Measurements from ENCODE around the gene CNTN1.
"Not testable (repeated sequence)": the region's sequence is repeated elsewhere in the genome, so short reads cannot be mapped to it uniquely, and the experiment has no call there.

CNTN1 gene

GRCh38 chr12:40735551-40736230, 43.5 kb downstream of the CNTN1 start:
- H3K36me3 ChIP-seq (ENCODE audit: control insufficient read depth in 1 of 2, insufficient read depth in 2 of 2, low read length in 2 of 2): no peaks in the 10 kb centered on the region
- no peaks in the 10 kb centered on the region for H3K4me1 ChIP-seq (ENCODE audit: control insufficient read depth in 1 of 2, insufficient read depth in 2 of 2, low read length in 2 of 2)
- H3K27ac ChIP-seq (ENCODE audit: low read length): no peak overlapping the region
- H3K9me3 ChIP-seq (ENCODE audit: control insufficient read depth in 1 of 2, low read length in 2 of 2): no peaks in the 10 kb centered on the region
- no peak overlapping the region for H3K4me3 ChIP-seq (ENCODE audit: low read depth in 1 of 2, low read length in 2 of 2)
- H3K27me3 ChIP-seq (ENCODE audit: low read depth, low read length): no peaks in the 10 kb centered on the region

- not testable (repeated sequence) for H3K27me3 ChIP-seq (ENCODE audit: low read depth, low read length); H3K4me3 ChIP-seq (ENCODE audit: low read depth in 1 of 2, low read length in 2 of 2); H3K27ac ChIP-seq (ENCODE audit: low read length); H3K36me3 ChIP-seq (ENCODE audit: control insufficient read depth in 1 of 2, insufficient read depth in 2 of 2, low read length in 2 of 2); H3K4me1 ChIP-seq (ENCODE audit: control insufficient read depth in 1 of 2, insufficient read depth in 2 of 2, low read length in 2 of 2); H3K9me3 ChIP-seq (ENCODE audit: control insufficient read depth in 1 of 2, low read length in 2 of 2)
Measured at GRCh38 chr12:40737416-40737815, 45.2 kb downstream of the CNTN1 start.

- Histone ChIP-seq H3K27ac (ENCODE audit: low read length) (no peak overlapping the region), H3K36me3 (ENCODE audit: control insufficient read depth in 1 of 2, insufficient read depth in 2 of 2, low read length in 2 of 2) (no peaks in the 10 kb centered on the region), H3K4me3 (ENCODE audit: low read depth in 1 of 2, low read length in 2 of 2) (no peak overlapping the region), H3K4me1 (ENCODE audit: control insufficient read depth in 1 of 2, insufficient read depth in 2 of 2, low read length in 2 of 2) (no peaks in the 10 kb centered on the region), H3K27me3 (ENCODE audit: low read depth, low read length) (no peaks in the 10 kb centered on the region), H3K9me3 (ENCODE audit: control insufficient read depth in 1 of 2, low read length in 2 of 2) (no peaks in the 10 kb centered on the region)
Measured at GRCh38 chr12:40738856-40739255, 46.6 kb downstream of the CNTN1 start.

- H3K9me3 ChIP-seq (ENCODE audit: control insufficient read depth in 1 of 2, low read length in 2 of 2): no peaks in the 10 kb centered on the region
- H3K27me3 ChIP-seq (ENCODE audit: low read depth, low read length): no peaks in the 10 kb centered on the region
- no peak overlapping the region for H3K27ac ChIP-seq (ENCODE audit: low read length)
- H3K36me3 ChIP-seq (ENCODE audit: control insufficient read depth in 1 of 2, insufficient read depth in 2 of 2, low read length in 2 of 2): no peaks in the 10 kb centered on the region
- no peaks in the 10 kb centered on the region for H3K4me1 ChIP-seq (ENCODE audit: control insufficient read depth in 1 of 2, insufficient read depth in 2 of 2, low read length in 2 of 2)
- H3K4me3 ChIP-seq (ENCODE audit: low read depth in 1 of 2, low read length in 2 of 2): no peak overlapping the region
Measured at GRCh38 chr12:40742041-40742440, 49.8 kb downstream of the CNTN1 start.

- no peaks in the 10 kb centered on the region for H3K4me1 ChIP-seq (ENCODE audit: control insufficient read depth in 1 of 2, insufficient read depth in 2 of 2, low read length in 2 of 2)
- no peaks in the 10 kb centered on the region for H3K9me3 ChIP-seq (ENCODE audit: control insufficient read depth in 1 of 2, low read length in 2 of 2)
- H3K36me3 ChIP-seq (ENCODE audit: control insufficient read depth in 1 of 2, insufficient read depth in 2 of 2, low read length in 2 of 2): no peaks in the 10 kb centered on the region
- H3K27ac ChIP-seq (ENCODE audit: low read length): no peak overlapping the region
- no peaks in the 10 kb centered on the region for H3K27me3 ChIP-seq (ENCODE audit: low read depth, low read length)
- no peak overlapping the region for H3K4me3 ChIP-seq (ENCODE audit: low read depth in 1 of 2, low read length in 2 of 2)
Measured at GRCh38 chr12:40745386-40745785, 53.1 kb downstream of the CNTN1 start.

GRCh38 chr12:40749863-40750262, 57.6 kb downstream of the CNTN1 start:
- Histone ChIP-seq H3K27me3 (ENCODE audit: low read depth, low read length) (no peaks in the 10 kb centered on the region), H3K36me3 (ENCODE audit: control insufficient read depth in 1 of 2, insufficient read depth in 2 of 2, low read length in 2 of 2) (no peaks in the 10 kb centered on the region), H3K27ac (ENCODE audit: low read length) (no peak overlapping the region), H3K4me1 (ENCODE audit: control insufficient read depth in 1 of 2, insufficient read depth in 2 of 2, low read length in 2 of 2) (no peaks in the 10 kb centered on the region), H3K4me3 (ENCODE audit: low read depth in 1 of 2, low read length in 2 of 2) (no peak overlapping the region), H3K9me3 (ENCODE audit: control insufficient read depth in 1 of 2, low read length in 2 of 2) (no peaks in the 10 kb centered on the region)

- H3K36me3 ChIP-seq (ENCODE audit: control insufficient read depth in 1 of 2, insufficient read depth in 2 of 2, low read length in 2 of 2): no peaks in the 10 kb centered on the region
Measured at GRCh38 chr12:40752011-40752410, 59.8 kb downstream of the CNTN1 start.

GRCh38 chr12:40760821-40761220, 68.6 kb downstream of the CNTN1 start:
- no peak overlapping the region for H3K27ac ChIP-seq (ENCODE audit: low read length)
- no peaks in the 10 kb centered on the region for H3K27me3 ChIP-seq (ENCODE audit: low read depth, low read length)
- H3K36me3 ChIP-seq (ENCODE audit: control insufficient read depth in 1 of 2, insufficient read depth in 2 of 2, low read length in 2 of 2): no peaks in the 10 kb centered on the region
- H3K4me3 ChIP-seq (ENCODE audit: low read depth in 1 of 2, low read length in 2 of 2): no peak overlapping the region
- H3K9me3 ChIP-seq (ENCODE audit: control insufficient read depth in 1 of 2, low read length in 2 of 2): no peaks in the 10 kb centered on the region
- H3K4me1 ChIP-seq (ENCODE audit: control insufficient read depth in 1 of 2, insufficient read depth in 2 of 2, low read length in 2 of 2): no peaks in the 10 kb centered on the region

More at GRCh38 chr12:40752011-40752410, 59.8 kb downstream of the CNTN1 start:
- Histone ChIP-seq H3K27me3 (ENCODE audit: low read depth, low read length) (no peaks in the 10 kb centered on the region), H3K27ac (ENCODE audit: low read length) (no peak overlapping the region), H3K4me3 (ENCODE audit: low read depth in 1 of 2, low read length in 2 of 2) (no peak overlapping the region), H3K4me1 (ENCODE audit: control insufficient read depth in 1 of 2, insufficient read depth in 2 of 2, low read length in 2 of 2) (no peaks in the 10 kb centered on the region), H3K9me3 (ENCODE audit: control insufficient read depth in 1 of 2, low read length in 2 of 2) (no peaks in the 10 kb centered on the region)

GRCh38 chr12:40762072-40762471, 69.8 kb downstream of the CNTN1 start:
- Histone ChIP-seq H3K36me3 (ENCODE audit: control insufficient read depth in 1 of 2, insufficient read depth in 2 of 2, low read length in 2 of 2) (no peaks in the 10 kb centered on the region), H3K4me3 (ENCODE audit: low read depth in 1 of 2, low read length in 2 of 2) (no peak overlapping the region), H3K27ac (ENCODE audit: low read length) (no peak overlapping the region), H3K9me3 (ENCODE audit: control insufficient read depth in 1 of 2, low read length in 2 of 2) (no peaks in the 10 kb centered on the region), H3K4me1 (ENCODE audit: control insufficient read depth in 1 of 2, insufficient read depth in 2 of 2, low read length in 2 of 2) (no peaks in the 10 kb centered on the region), H3K27me3 (ENCODE audit: low read depth, low read length) (no peaks in the 10 kb centered on the region)

- Histone ChIP-seq H3K36me3 (ENCODE audit: control insufficient read depth in 1 of 2, insufficient read depth in 2 of 2, low read length in 2 of 2) (no peaks in the 10 kb centered on the region), H3K9me3 (ENCODE audit: control insufficient read depth in 1 of 2, low read length in 2 of 2) (no peaks in the 10 kb centered on the region), H3K4me3 (ENCODE audit: low read depth in 1 of 2, low read length in 2 of 2) (no peak overlapping the region), H3K27me3 (ENCODE audit: low read depth, low read length) (no peaks in the 10 kb centered on the region), H3K4me1 (ENCODE audit: control insufficient read depth in 1 of 2, insufficient read depth in 2 of 2, low read length in 2 of 2) (no peaks in the 10 kb centered on the region), H3K27ac (ENCODE audit: low read length) (no peak overlapping the region)
Measured at GRCh38 chr12:40768125-40768864, 76.1 kb downstream of the CNTN1 start.

- no peaks in the 10 kb centered on the region for H3K4me1 ChIP-seq (ENCODE audit: control insufficient read depth in 1 of 2, insufficient read depth in 2 of 2, low read length in 2 of 2)
- no peak overlapping the region for H3K4me3 ChIP-seq (ENCODE audit: low read depth in 1 of 2, low read length in 2 of 2)
- no peaks in the 10 kb centered on the region for H3K36me3 ChIP-seq (ENCODE audit: control insufficient read depth in 1 of 2, insufficient read depth in 2 of 2, low read length in 2 of 2)
- H3K27me3 ChIP-seq (ENCODE audit: low read depth, low read length): no peaks in the 10 kb centered on the region
- no peaks in the 10 kb centered on the region for H3K9me3 ChIP-seq (ENCODE audit: control insufficient read depth in 1 of 2, low read length in 2 of 2)
- H3K27ac ChIP-seq (ENCODE audit: low read length): no peak overlapping the region
Measured at GRCh38 chr12:40769846-40770245, 77.6 kb downstream of the CNTN1 start.

- Histone ChIP-seq H3K36me3 (ENCODE audit: control insufficient read depth in 1 of 2, insufficient read depth in 2 of 2, low read length in 2 of 2) (no peaks in the 10 kb centered on the region), H3K4me1 (ENCODE audit: control insufficient read depth in 1 of 2, insufficient read depth in 2 of 2, low read length in 2 of 2) (no peaks in the 10 kb centered on the region), H3K9me3 (ENCODE audit: control insufficient read depth in 1 of 2, low read length in 2 of 2) (no peaks in the 10 kb centered on the region), H3K27ac (ENCODE audit: low read length) (no peak overlapping the region), H3K27me3 (ENCODE audit: low read depth, low read length) (no peaks in the 10 kb centered on the region), H3K4me3 (ENCODE audit: low read depth in 1 of 2, low read length in 2 of 2) (no peak overlapping the region)
Measured at GRCh38 chr12:40770781-40771180, 78.5 kb downstream of the CNTN1 start.

All from muscle layer of duodenum (tissue), 2 donors.